ENCODE data around the gene CFAP161.
"Not testable (repeated sequence)": the region's sequence is repeated elsewhere in the genome, so short reads cannot be mapped to it uniquely, and the experiment has no call there.

Gene CFAP161

DNA sequence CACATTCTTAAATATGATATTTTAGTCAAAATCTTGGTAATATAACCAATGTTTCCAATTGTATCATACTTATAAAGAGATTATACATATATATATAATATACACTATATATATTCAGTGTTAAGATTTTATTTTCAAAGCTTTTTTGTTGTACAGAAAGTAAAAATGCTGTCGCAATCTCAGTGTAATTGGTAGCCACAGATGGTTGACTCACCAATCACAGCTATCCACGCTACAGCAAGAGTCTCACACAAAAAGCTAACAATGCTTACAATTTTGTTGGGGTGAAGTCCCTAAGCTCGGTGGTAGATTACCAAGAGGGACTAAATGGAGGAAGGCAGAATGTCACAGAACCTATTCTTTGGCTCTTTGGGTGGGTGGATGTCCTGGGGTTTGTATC is 16.9 kb upstream of the CFAP161 start:
- H3K27ac Mint-ChIP-seq, result no peak overlapping the region
- ATAC-seq, result no peak

DNA sequence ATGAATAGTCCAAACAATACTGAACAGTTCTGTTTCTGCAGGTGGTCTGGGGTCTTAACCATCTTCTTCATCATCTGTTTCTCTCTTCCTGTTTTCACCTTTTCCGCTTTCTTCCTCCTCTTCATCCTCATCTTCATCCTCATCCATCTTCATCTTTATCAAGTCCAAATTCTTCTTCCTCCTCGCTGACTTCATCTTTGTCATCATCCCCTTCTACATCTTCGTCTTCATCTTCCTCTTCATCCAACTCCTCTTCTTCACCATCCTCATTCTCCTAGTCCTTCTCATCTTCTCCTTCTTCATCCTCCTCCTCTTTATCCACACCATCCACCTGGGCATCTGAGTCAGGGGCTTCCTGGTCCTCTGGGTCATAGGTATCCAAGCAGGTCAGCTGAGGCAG is 16.5 kb upstream of the CFAP161 start:
- Mint-ChIP-seq H3K27ac (no peak overlapping the region), H3K27me3 (peaks cover 44% of the 10 kb centered on the region), H3K9me3 (no peaks in the 10 kb centered on the region), H3K4me3 (no peak overlapping the region), H3K4me1 (no peaks in the 10 kb centered on the region), H3K36me3 (ENCODE audit: low read depth) (no peaks in the 10 kb centered on the region)
- ATAC-seq, result no peak
- no peak for DNase-seq

More for the DNA sequence above, 16.9 kb upstream of the CFAP161 start:
- Mint-ChIP-seq H3K9me3 (no peaks in the 10 kb centered on the region), H3K4me1 (no peaks in the 10 kb centered on the region), H3K4me3 (no peak overlapping the region), H3K36me3 (ENCODE audit: low read depth) (no peaks in the 10 kb centered on the region), H3K27me3 (peaks cover 45% of the 10 kb centered on the region)
- DNase-seq, result no peak

DNA sequence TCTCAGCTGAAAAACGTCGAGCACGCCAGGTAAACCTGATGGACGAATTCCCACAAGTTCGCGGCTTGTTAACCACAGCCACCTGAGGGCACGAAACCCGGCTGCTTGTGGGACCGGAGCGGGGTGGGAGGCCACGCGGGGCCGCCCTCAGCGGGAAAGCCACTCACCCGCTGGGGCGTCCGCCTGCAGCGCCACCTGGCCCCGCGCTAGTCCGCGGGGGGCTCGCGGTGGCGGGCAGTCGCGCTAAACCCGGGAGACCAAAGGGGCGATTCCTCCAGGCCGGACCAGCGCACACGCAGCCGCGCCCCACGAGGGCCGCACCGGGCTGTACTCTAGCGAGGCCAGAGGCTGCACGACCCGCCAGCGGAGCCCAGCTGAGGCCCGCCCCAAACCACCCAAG is 15.7 kb upstream of the CFAP161 start:
- Mint-ChIP-seq H3K27ac (no peak overlapping the region), H3K4me1 (no peaks in the 10 kb centered on the region), H3K4me3 (no peak overlapping the region), H3K36me3 (ENCODE audit: low read depth) (no peaks in the 10 kb centered on the region), H3K9me3 (no peaks in the 10 kb centered on the region), H3K27me3 (peaks cover 45% of the 10 kb centered on the region)
- ATAC-seq, result no peak
- DNase-seq, result no peak

DNA sequence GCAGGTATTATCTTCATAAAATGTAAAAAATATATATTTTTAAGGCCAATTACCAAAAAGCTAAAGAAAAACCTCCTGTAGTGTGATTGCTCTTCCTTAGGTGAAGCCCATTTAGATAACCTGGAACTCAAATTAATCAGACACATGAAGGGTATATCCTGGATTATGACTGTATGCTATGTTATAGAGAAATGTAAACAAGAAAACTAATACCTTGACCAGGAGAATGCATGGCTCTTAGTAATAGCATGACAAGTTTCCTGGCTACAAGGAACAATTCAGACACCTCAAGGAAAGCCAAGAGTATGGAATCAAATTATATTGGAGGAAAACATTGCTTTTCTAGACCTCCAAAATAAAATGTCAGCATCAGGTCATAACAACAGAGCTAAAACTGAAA is 14.0 kb upstream of the CFAP161 start:
- H3K27ac Mint-ChIP-seq, result no peak overlapping the region
- no peaks in the 10 kb centered on the region for H3K36me3 Mint-ChIP-seq (ENCODE audit: low read depth)
- ATAC-seq (no peak), DNase-seq (no peak)
- H3K4me1 Mint-ChIP-seq, result no peaks in the 10 kb centered on the region
- peaks cover 51% of the 10 kb centered on the region for H3K27me3 Mint-ChIP-seq
- H3K4me3 Mint-ChIP-seq, result no peak overlapping the region
- H3K9me3 Mint-ChIP-seq, result no peaks in the 10 kb centered on the region

DNA sequence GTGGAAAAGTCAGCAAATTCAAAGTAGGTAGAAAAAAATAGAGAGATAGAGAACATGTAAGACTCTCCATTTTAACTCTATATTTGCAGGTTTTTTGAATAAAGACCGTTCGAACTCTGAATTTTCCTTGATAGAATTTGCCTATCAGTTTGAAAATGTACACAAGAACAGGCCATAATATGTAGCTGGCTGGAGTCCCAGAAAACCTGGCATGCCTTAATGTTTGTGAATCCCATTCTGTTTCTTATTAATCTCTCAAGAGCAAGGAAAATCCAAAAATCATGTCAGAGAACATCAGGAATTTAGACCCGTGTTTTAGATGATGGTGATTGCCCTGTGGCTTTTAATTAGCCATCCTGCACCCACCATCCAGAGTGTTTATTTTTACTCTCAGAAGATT is 7.2 kb upstream of the CFAP161 start:
- Mint-ChIP-seq H3K9me3 (peaks cover 16% of the 10 kb centered on the region), H3K36me3 (ENCODE audit: low read depth) (peaks cover 5% of the 10 kb centered on the region), H3K27ac (no peak overlapping the region), H3K4me1 (no peaks in the 10 kb centered on the region), H3K27me3 (peaks cover 43% of the 10 kb centered on the region), H3K4me3 (no peak overlapping the region)
- no peak for ATAC-seq
- DNase-seq, result no peak

DNA sequence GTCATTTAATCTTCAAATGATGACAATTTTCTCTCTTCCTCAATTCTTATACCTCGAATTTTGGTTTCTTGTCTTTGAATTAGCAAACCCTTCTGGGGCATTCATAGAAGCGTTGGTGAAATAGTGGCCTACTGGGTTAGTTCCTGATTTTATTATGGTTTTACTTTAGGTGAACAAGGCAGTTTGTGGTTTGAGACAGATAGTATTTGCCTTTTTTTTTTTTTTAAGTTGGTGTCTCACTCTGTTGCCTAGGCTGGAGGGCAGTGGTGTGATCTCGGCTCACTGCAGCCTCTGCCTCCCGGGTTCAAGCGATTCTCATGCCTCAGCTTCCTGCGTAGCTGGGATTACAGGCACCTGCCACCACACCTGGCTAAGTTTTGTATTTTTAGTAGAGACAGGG is 7.4 kb downstream of the CFAP161 start:
- H3K4me1 Mint-ChIP-seq; DNase-seq; H3K36me3 Mint-ChIP-seq (ENCODE audit: low read depth); H3K9me3 Mint-ChIP-seq; ATAC-seq; H3K27ac Mint-ChIP-seq; H3K4me3 Mint-ChIP-seq: not testable (repeated sequence)
- peaks cover 16% of the 10 kb centered on the region for H3K27me3 Mint-ChIP-seq

DNA sequence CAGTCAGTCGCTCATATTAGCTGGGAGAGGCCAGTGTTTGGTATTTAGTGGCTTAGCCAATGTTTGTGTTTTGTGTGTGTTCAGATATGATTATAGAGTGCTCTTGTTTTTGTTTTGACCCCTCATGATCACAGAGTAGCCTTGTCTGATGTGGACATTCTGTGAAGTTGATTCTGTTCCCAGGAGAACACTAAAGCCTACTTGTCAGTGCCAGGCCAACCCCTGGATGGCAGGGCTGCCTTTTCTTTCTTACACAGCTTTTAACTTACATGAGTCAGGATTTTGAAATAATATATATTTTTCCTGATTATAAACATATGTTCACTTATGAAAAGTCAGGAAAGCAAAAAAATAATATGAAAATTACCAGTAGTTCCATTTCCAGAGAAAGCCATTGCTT is 11.9 kb downstream of the CFAP161 start:
- DNase-seq (no peak), ATAC-seq (no peak)
- peaks cover 8% of the 10 kb centered on the region for H3K27me3 Mint-ChIP-seq
- no peaks in the 10 kb centered on the region for H3K9me3 Mint-ChIP-seq
- no peak overlapping the region for H3K27ac Mint-ChIP-seq
- H3K4me1 Mint-ChIP-seq, result no peaks in the 10 kb centered on the region
- no peaks in the 10 kb centered on the region for H3K36me3 Mint-ChIP-seq (ENCODE audit: low read depth)
- H3K4me3 Mint-ChIP-seq, result no peak overlapping the region

DNA sequence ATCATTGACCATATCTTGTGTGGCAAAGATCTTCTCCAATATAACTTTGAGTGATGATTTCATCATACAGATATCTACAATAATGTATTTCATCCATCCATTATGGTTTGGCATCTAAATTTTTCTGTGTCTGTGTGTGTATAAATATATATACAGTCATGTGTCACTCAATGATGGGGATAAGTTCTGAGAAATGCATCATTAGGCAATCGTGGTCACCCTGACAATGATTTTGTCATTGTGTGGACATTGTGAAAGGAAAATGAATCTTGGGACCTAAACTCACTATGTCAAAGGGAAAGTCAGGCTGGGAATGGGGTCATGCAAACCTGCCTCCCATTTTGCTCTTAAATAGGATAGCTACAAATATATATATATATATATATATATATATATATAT is 12.4 kb downstream of the CFAP161 start:
- Mint-ChIP-seq H3K27me3 (peaks cover 5% of the 10 kb centered on the region), H3K4me3 (no peak overlapping the region), H3K36me3 (ENCODE audit: low read depth) (no peaks in the 10 kb centered on the region), H3K9me3 (no peaks in the 10 kb centered on the region), H3K4me1 (no peaks in the 10 kb centered on the region), H3K27ac (no peak overlapping the region)
- DNase-seq (no peak), ATAC-seq (no peak)

DNA sequence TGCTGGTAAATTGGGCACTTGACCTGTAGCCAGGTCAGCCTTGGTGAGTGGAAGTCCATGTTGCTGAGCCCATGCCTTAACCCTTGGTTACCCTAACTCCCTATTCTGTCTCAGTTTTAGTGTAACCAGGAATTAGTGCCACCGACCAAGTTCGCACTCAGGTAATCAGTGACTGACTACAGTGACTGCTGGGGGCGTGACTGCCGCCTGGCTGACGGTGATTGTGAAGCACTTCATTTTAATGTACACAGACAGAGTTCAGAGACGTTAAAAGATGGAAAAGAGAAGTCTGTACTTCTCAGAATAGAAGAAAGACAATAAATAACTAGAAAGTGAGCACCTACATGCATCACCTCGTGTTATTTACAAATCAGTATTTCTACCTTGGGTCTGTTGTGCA is 17.3 kb downstream of the CFAP161 start:
- DNase-seq, result no peak
- H3K27me3 Mint-ChIP-seq, result no peaks in the 10 kb centered on the region
- H3K9me3 Mint-ChIP-seq, result no peaks in the 10 kb centered on the region
- no peaks in the 10 kb centered on the region for H3K36me3 Mint-ChIP-seq (ENCODE audit: low read depth)
- no peak overlapping the region for H3K27ac Mint-ChIP-seq
- ATAC-seq, result no peak
- H3K4me3 Mint-ChIP-seq, result no peak overlapping the region
- H3K4me1 Mint-ChIP-seq, result no peaks in the 10 kb centered on the region

DNA sequence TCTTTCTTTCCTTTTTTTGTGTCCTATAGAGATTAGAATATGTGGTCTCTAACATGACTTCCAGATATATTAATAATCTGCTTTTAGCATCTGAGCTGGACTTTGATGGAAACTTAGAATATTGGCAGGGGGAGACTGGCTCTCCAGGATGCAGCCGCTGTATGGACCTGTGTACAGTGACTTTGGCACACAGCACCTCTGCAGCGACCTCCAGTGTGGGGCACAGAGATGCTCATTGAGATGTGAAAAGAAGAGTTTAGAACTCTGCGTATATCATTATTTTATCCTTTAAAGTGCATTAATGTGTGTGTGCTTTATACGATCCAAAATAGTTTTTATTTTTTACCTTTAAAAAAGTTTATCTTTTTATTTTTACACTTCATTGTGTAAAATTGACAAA is 18.3 kb downstream of the CFAP161 start:
- no peaks in the 10 kb centered on the region for H3K9me3 Mint-ChIP-seq
- H3K27me3 Mint-ChIP-seq, result no peaks in the 10 kb centered on the region
- no peak for ATAC-seq
- H3K36me3 Mint-ChIP-seq (ENCODE audit: low read depth), result no peaks in the 10 kb centered on the region
- DNase-seq, result no peak
- H3K27ac Mint-ChIP-seq, result no peak overlapping the region
- H3K4me1 Mint-ChIP-seq, result no peaks in the 10 kb centered on the region
- no peak overlapping the region for H3K4me3 Mint-ChIP-seq

DNA sequence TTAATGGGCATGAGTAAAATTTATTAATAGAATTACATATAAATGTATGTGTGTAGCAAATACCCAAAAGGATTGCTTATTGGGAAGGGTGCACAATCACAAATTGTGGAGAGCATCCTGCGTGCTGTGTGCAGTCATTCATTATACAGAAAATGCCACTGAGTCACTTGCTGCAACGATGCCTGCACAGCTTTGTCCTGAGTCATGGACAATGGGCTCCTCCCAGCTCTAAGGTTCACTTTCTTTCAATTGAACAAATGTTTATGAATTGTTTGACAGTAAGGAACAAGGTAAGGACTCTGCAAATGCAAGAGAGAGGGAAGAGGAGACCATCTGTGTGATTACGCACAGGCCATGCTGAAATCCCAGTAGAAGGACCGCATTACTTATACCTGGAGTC is 18.7 kb downstream of the CFAP161 start:
- no peaks in the 10 kb centered on the region for H3K9me3 Mint-ChIP-seq
- H3K36me3 Mint-ChIP-seq (ENCODE audit: low read depth), result no peaks in the 10 kb centered on the region
- H3K27ac Mint-ChIP-seq, result no peak overlapping the region
- H3K4me1 Mint-ChIP-seq, result no peaks in the 10 kb centered on the region
- DNase-seq, result no peak
- H3K27me3 Mint-ChIP-seq, result no peaks in the 10 kb centered on the region
- H3K4me3 Mint-ChIP-seq, result no peak overlapping the region
- no peak for ATAC-seq

DNA sequence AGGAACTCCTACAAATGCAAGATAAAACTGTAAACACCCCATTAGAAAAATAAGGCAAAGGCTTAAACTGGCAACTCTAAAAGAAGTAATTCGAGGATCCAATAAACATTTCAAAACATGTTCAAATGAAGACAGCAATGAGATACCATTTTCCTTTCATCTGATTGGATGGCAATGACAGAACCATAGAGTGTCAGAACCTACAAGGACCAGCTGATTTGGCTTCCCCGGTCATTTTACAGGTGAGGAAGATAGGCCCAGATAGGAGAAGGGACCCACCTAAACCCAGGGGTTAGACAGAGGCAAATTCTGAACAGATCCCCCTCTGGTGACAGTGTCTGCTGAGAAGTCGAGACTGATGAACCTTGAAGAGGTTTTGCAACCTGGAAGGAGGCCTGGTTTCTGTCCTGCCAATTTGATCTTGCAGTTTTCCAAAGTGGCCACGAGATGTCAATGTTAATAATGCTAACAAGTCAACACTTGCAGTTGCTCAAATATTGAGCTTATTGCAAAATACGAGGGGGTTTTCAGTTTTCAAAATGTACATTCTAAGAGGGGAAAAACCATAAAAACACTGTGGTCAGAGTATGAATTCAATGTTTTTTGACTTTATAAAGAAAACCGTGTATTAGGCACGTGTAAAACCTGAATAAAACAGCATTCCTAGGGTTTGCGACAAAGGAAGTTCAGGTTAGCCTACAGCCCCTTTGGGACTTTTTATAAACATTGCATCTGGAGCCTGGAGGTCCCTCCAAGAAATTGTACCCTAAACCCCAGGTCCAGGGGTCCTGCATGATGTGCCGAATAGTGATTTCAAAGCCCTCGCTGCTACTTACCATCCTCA is 21.5 kb downstream of the CFAP161 start:
- Mint-ChIP-seq H3K27me3 (peaks cover 1% of the 10 kb centered on the region), H3K4me1 (no peaks in the 10 kb centered on the region), H3K9me3 (no peaks in the 10 kb centered on the region), H3K36me3 (ENCODE audit: low read depth) (no peaks in the 10 kb centered on the region), H3K4me3 (no peak overlapping the region), H3K27ac (no peak overlapping the region)
- DNase-seq, result no peak
- ATAC-seq, result no peak

DNA sequence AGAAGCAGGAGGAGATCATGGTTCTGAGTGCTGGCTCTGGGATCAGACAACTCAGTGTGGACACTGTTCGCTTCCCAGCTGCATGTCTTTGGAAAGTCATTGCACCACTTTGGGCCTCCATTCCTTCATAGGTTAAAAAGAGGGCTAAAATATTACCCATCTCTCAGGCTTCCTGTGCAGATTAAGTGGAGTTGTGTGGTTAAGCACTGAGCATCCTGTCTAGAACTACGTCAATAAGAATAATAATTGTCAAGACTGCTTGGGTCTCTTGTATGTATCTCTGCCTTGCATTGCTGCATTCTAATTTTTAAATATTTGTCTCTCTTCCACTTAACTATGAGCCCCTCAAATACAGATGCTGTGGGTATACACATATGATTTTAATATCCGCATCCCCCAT is 22.3 kb downstream of the CFAP161 start:
- Mint-ChIP-seq H3K27me3 (peaks cover 2% of the 10 kb centered on the region), H3K27ac (no peak overlapping the region), H3K4me3 (no peak overlapping the region), H3K9me3 (no peaks in the 10 kb centered on the region), H3K4me1 (peaks cover 7% of the 10 kb centered on the region), H3K36me3 (ENCODE audit: low read depth) (no peaks in the 10 kb centered on the region)
- DNase-seq (no peak), ATAC-seq (no peak)

DNA sequence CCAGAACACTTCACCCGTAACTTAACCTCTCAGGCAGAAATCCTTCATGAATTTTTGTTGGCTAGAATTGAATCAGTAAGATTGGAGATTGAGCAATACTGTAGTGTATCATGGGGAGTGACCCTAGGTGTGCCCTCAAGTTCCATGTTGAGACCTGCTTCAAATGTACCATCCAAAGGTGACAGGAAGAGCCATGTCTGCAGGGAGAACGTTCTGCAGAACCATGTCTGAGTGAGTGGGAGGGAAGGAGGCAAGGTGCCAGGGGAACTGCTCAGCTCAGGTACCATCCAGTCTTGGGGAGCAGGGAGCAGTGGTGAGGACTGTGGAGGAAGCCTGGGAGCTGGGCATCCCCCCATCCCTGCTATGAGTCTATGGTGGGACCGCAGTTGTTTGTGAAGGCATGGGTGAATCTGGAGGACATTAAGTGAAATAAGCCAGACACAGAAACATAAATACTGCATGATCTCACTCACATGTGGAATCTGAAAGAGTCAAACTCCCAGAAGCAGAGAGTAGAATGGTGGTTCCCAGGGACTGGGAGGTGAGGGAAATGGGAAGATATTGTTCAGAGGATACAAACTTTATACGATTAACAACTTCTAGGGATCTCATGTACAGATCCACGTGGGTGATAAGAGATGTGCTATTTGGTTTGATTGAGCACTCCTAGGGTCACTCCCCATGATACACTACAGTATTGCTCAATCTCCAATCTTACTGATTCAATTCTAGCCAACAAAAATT is 23.3 kb downstream of the CFAP161 start:
- Mint-ChIP-seq H3K4me3 (no peak overlapping the region), H3K27ac (no peak overlapping the region), H3K9me3 (no peaks in the 10 kb centered on the region), H3K36me3 (ENCODE audit: low read depth) (no peaks in the 10 kb centered on the region), H3K4me1 (peaks cover 17% of the 10 kb centered on the region), H3K27me3 (peaks cover 2% of the 10 kb centered on the region)
- no peak for ATAC-seq
- no peak for DNase-seq

DNA sequence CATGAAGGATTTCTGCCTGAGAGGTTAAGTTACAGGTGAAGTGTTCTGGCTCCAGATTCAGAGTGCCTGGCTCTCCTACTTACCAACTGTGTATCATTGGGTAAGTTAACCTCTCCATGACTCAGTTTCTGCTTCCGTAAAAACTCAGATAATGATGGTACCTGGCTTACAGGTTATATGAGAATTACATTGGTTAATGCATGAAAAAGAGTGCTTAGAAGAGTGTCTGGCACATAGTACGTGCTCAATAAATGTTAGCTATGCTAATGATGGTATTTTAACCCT is 23.8 kb downstream of the CFAP161 start:
- ATAC-seq, result no peak

More for the DNA sequence above, 23.8 kb downstream of the CFAP161 start:
- no peaks in the 10 kb centered on the region for H3K9me3 Mint-ChIP-seq
- no peak for DNase-seq
- no peaks in the 10 kb centered on the region for H3K36me3 Mint-ChIP-seq (ENCODE audit: low read depth)
- H3K4me1 Mint-ChIP-seq, result peaks cover 20% of the 10 kb centered on the region
- H3K27me3 Mint-ChIP-seq, result peaks cover 2% of the 10 kb centered on the region
- H3K4me3 Mint-ChIP-seq, result no peak overlapping the region
- H3K27ac Mint-ChIP-seq, result no peak overlapping the region

Measured in activated naive CD8-positive, alpha-beta T cell treated with anti-CD3 and anti-CD28 coated beads, Interleukin-2, amount 50 U/mL, for 24 hours (primary cell).